Measurements from ENCODE around the gene TUBA8. TPM values are rescaled to one million over a fixed set of nuclear protein-coding genes. Genes with fewer than 3 reads are reported as not detected.

TUBA8 gene
- polyA plus RNA-seq, 1 donor (not counting 4 experiments of a cell fraction or from before 2014, with no cell fraction given): 0.35 TPM

DNA sequence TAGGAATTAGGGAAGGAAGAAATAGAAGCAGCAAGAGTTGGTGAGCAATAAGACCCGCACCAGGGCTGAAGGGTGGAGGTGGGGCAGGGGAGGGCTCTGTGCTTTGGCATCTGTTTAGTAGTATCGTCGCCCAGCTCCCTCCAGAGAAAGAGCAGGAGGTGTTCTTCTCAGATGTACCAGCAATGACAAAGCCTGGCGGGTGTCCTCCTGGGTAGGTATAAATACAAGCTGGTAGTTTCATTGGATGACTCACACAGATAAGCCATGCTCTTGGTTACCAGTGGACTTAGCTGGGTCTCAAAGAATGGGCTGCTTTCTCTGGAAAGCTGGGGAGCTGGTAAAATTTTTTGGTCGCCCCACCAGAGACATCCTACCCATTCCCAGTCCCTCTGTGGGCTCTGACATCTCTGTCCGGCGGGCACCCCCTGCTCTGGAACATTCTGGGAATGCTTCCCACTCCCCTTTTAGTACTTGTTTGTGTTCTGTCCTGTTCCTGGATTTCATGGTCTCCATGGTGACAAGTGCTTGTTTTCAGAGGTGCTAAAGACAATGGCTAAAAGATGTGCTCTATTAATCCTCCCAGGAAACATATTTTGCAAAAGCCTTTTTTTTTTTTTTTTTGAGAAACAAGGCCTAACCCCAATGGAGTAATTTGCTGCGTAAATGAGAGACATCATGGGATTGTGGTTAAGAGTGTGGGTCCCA lies 15.4 kb upstream of the TUBA8 start:
- Histone ChIP-seq H3K9me1 (ENCODE audit: control insufficient read depth, extremely low read depth, insufficient read depth, low read length) (no peaks in the 10 kb centered on the region), H3K27me3 (ENCODE audit: control insufficient read depth, extremely low read depth, insufficient read depth, low read length) (no peaks in the 10 kb centered on the region), H3K36me3 (ENCODE audit: control insufficient read depth in 2 of 2, extremely low read depth in 1 of 2, insufficient read depth in 2 of 2, low read length in 2 of 2) (peaks cover 2 to 4% of the 10 kb centered on the region in 2 experiments), H3K4me3 (ENCODE audit: control insufficient read depth in 2 of 3, extremely low read depth in 1 of 3, insufficient read depth in 2 of 3, low read depth in 1 of 3, low read length in 3 of 3) (no peak overlapping the region), H4K20me1 (ENCODE audit: control insufficient read depth, extremely low read depth, insufficient read depth, low read length) (no peaks in the 10 kb centered on the region), H3K79me2 (ENCODE audit: control insufficient read depth, insufficient read depth, low read length) (no peaks in the 10 kb centered on the region), H3K9ac (ENCODE audit: control insufficient read depth, extremely low read depth, insufficient read depth, low read length) (no peak overlapping the region), H2AFZ (ENCODE audit: control insufficient read depth, low read length) (no peak overlapping the region), H3K4me1 (ENCODE audit: control insufficient read depth, extremely low read depth, insufficient read depth, low read length) (peaks cover 11% of the 10 kb centered on the region), H3K27ac (ENCODE audit: control insufficient read depth, insufficient read depth, low read length) (no peak overlapping the region), H3K9me3 (ENCODE audit: control insufficient read depth, low read depth, low read length) (no peaks in the 10 kb centered on the region), H3K4me2 (ENCODE audit: control insufficient read depth, extremely low read depth, insufficient read depth, low read depth, low read length) (no peak overlapping the region)
- TF ChIP-seq, protein P1, sequence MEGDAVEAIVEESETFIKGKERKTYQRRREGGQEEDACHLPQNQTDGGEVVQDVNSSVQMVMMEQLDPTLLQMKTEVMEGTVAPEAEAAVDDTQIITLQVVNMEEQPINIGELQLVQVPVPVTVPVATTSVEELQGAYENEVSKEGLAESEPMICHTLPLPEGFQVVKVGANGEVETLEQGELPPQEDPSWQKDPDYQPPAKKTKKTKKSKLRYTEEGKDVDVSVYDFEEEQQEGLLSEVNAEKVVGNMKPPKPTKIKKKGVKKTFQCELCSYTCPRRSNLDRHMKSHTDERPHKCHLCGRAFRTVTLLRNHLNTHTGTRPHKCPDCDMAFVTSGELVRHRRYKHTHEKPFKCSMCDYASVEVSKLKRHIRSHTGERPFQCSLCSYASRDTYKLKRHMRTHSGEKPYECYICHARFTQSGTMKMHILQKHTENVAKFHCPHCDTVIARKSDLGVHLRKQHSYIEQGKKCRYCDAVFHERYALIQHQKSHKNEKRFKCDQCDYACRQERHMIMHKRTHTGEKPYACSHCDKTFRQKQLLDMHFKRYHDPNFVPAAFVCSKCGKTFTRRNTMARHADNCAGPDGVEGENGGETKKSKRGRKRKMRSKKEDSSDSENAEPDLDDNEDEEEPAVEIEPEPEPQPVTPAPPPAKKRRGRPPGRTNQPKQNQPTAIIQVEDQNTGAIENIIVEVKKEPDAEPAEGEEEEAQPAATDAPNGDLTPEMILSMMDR (optimal IDR thresholded peaks at IDR 0.05 in 1 of 3, IDR thresholded peaks at IDR 0.05 in 1 of 3, conservative IDR thresholded peaks at IDR 0.05 in 1 of 3; ENCODE audit: extremely low read depth in 1 of 3, insufficient read depth in 2 of 3, low read length in 3 of 3): no peak
- no peak for TF ChIP-seq EZH2 (IDR thresholded peaks at IDR 0.05; ENCODE audit: low read length)
- no peak for DNase-seq (ENCODE audit: low read depth, low spot score)
- dilution Hi-C loops (cut with MboI; ENCODE audit: extremely low pct_ligation_motif_present, low sequenced_read_pairs): no loop called here
- no peak for FAIRE-seq

DNA sequence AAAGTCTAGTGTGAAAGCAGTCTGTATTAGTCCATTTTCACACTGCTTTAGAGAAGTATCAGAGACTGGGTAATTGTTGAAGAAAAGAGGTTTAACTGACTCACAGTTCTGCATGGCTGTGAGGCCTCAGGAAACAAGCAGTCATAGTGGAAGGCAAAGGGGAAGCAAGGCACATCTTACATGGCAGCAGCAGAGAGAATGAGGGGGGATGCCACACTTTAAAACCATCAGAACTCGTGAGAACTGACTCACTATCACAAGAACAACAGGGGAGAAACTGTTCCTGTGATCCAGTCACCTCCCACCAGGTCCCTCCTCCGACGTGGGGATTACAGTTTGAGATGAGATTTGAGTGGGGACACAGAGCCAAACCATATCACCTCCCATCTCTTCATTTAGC lies 13.8 kb upstream of the TUBA8 start:
- Histone ChIP-seq H3K9me3 (ENCODE audit: control insufficient read depth, low read depth, low read length) (no peaks in the 10 kb centered on the region), H3K27ac (ENCODE audit: control insufficient read depth, insufficient read depth, low read length) (no peak overlapping the region), H3K36me3 (ENCODE audit: control insufficient read depth in 2 of 2, extremely low read depth in 1 of 2, insufficient read depth in 2 of 2, low read length in 2 of 2) (peaks cover 2 to 4% of the 10 kb centered on the region in 2 experiments), H3K4me3 (ENCODE audit: control insufficient read depth in 2 of 3, extremely low read depth in 1 of 3, insufficient read depth in 2 of 3, low read depth in 1 of 3, low read length in 3 of 3) (no peak overlapping the region), H3K27me3 (ENCODE audit: control insufficient read depth, extremely low read depth, insufficient read depth, low read length) (no peaks in the 10 kb centered on the region), H3K4me1 (ENCODE audit: control insufficient read depth, extremely low read depth, insufficient read depth, low read length) (peaks cover 7% of the 10 kb centered on the region), H2AFZ (ENCODE audit: control insufficient read depth, low read length) (no peak overlapping the region), H4K20me1 (ENCODE audit: control insufficient read depth, extremely low read depth, insufficient read depth, low read length) (no peaks in the 10 kb centered on the region), H3K79me2 (ENCODE audit: control insufficient read depth, insufficient read depth, low read length) (no peaks in the 10 kb centered on the region), H3K9me1 (ENCODE audit: control insufficient read depth, extremely low read depth, insufficient read depth, low read length) (no peaks in the 10 kb centered on the region), H3K4me2 (ENCODE audit: control insufficient read depth, extremely low read depth, insufficient read depth, low read depth, low read length) (no peak overlapping the region), H3K9ac (ENCODE audit: control insufficient read depth, extremely low read depth, insufficient read depth, low read length) (no peak overlapping the region)
- no peak for DNase-seq (ENCODE audit: low read depth, low spot score)
- FAIRE-seq: no peak
- no peak for TF ChIP-seq EZH2 (IDR thresholded peaks at IDR 0.05; ENCODE audit: low read length)
- TF ChIP-seq, protein P1 (optimal IDR thresholded peaks at IDR 0.05 in 1 of 3, IDR thresholded peaks at IDR 0.05 in 1 of 3, conservative IDR thresholded peaks at IDR 0.05 in 1 of 3; ENCODE audit: extremely low read depth in 1 of 3, insufficient read depth in 2 of 3, low read length in 3 of 3): no peak
- dilution Hi-C loops (cut with MboI; ENCODE audit: extremely low pct_ligation_motif_present, low sequenced_read_pairs): no loop called here
